PFSK-1 (cell line): ENCODE measurements around the gene UBE2J2.

Experiments used
- FOXP2 ChIP-seq: optimal IDR thresholded peaks from 2 replicates; pipeline ENCODE3; 2011; ENCODE audit warnings: borderline replicate concordance, control low read depth, inconsistent platforms; ENCODE audit not compliant: insufficient read depth; ENCODE audit errors: extremely low read length, extremely low read depth
- POLR2AphosphoS5 ChIP-seq: IDR thresholded peaks from 2 replicates; pipeline ENCODE4 v1.6.1; 2012; ENCODE audit warnings: low read depth, mild to moderate bottlenecking, control low read depth, low read length, moderate library complexity
- REST ChIP-seq, 2 experiments: IDR thresholded peaks; 2 replicates each; pipeline versions ENCODE4 v1.6.1 to v1.8.0; 2011 to 2012; ENCODE audit warnings: low read depth in 2 of 2, low read length in 2 of 2, control low read depth in 1 of 2, inconsistent platforms in 1 of 2, mild to moderate bottlenecking in 1 of 2, moderate library complexity in 1 of 2; ENCODE audit not compliant: insufficient read depth in 1 of 2
- SIN3A ChIP-seq: IDR thresholded peaks from 2 replicates; pipeline ENCODE4 v1.6.1; 2012; ENCODE audit warnings: mild to moderate bottlenecking, low read length, moderate library complexity, borderline replicate concordance; ENCODE audit not compliant: insufficient read depth
- TAF1 ChIP-seq: IDR thresholded peaks from 2 replicates; pipeline ENCODE4 v1.6.1; 2012; ENCODE audit warnings: low read length, control low read depth, borderline replicate concordance; ENCODE audit not compliant: insufficient read depth

GRCh38 chr1:1273209-1273511 is 494 bp downstream of the UBE2J2 start:
- TF ChIP-seq POLR2AphosphoS5 (no peak), TAF1 (no peak), REST (IDR thresholded peaks at IDR 0.05; ENCODE audit: insufficient read depth in 1 of 2, low read depth in 2 of 2, low read length in 2 of 2) (no peak), SIN3A (no peak), FOXP2 (no peak)
